Breast epithelium (tissue), 4 donors: ENCODE measurements around the gene GIMAP5. TPM values are rescaled to one million over a fixed set of nuclear protein-coding genes. Genes with fewer than 3 reads are reported as not detected.

Source experiments
- DNase-seq, 2 donors: peaks; one replicate each; pipeline ENCODE4 v3.0.0-alpha.2; 2019; ENCODE audit warnings: low spot score in 2 of 2
- H3K27ac ChIP-seq, 2 donors: fragments of 200-600 bp; sonication (generic) in 1 of 2; one replicate each; pipeline ENCODE4 v1.5.1; 2016 to 2019; ENCODE audit warnings: mild to moderate bottlenecking in 1 of 2
- H3K27me3 ChIP-seq, 2 donors: fragments of 200-600 bp; sonication (generic) in 1 of 2; one replicate each; pipeline versions ENCODE4 v1.5.1 to v1.6.0; 2017 to 2019; ENCODE audit warnings: control low read depth in 1 of 2, mild to moderate bottlenecking in 1 of 2
- H3K36me3 ChIP-seq: fragments of 200-600 bp; one replicate; pipeline ENCODE4 v1.5.1; 2019
- H3K4me1 ChIP-seq, 2 donors: fragments of 200-600 bp; sonication (generic); one replicate each; pipeline ENCODE4 v1.5.1; 2016 to 2019; ENCODE audit warnings: control low read depth in 1 of 2
- H3K4me3 ChIP-seq, 3 donors: fragments of 200-600 bp; sonication (generic); 1 replicate in 2 of 3; 2 replicates in 1 of 3; pipeline ENCODE4 v1.5.1; 2016 to 2019; ENCODE audit warnings: mild to moderate bottlenecking in 3 of 3, moderate library complexity in 2 of 3
- H3K9me3 ChIP-seq, 2 donors: fragments of 200-600 bp; sonication (generic) in 1 of 2; one replicate each; pipeline ENCODE4 v1.5.1; 2016 to 2019; ENCODE audit warnings: control low read depth in 1 of 2
- CTCF ChIP-seq, 3 donors: fragments of 450-650 bp; IDR thresholded peaks; one replicate each; pipeline ENCODE4 v1.5.1; 2016 to 2017; ENCODE audit warnings: antibody characterized with exemption in 3 of 3, mild to moderate bottlenecking in 3 of 3, moderate library complexity in 3 of 3
- POLR2A ChIP-seq: fragments of 450-650 bp; IDR thresholded peaks from one replicate; pipeline ENCODE4 v1.6.1; 2016; ENCODE audit warnings: antibody characterized with exemption, mild to moderate bottlenecking, moderate library complexity
- POLR2AphosphoS5 ChIP-seq, 3 donors: sonication (generic); formaldehyde crosslinking; IDR thresholded peaks; one replicate each; pipeline ENCODE4 v1.6.1; 2017; ENCODE audit warnings: antibody characterized with exemption in 3 of 3
- intact Hi-C: fragments of 100-400 bp; cut with DNase I; formaldehyde crosslinking; loops from one replicate; pipeline ENCODE4 v1.15.1; 2023; ENCODE audit warnings: low total_unique reads
- total RNA-seq, 3 donors: library from RNA; depleted of rRNA; stranded (reverse); fragments of >200 nt; gene quantifications; one replicate each; pipeline ENCODE4 v1.1.0, GENCODE V29; 2016

Gene GIMAP5
- total RNA-seq, result 10 to 100 TPM; 18.7 to 36.0 (median 30.5) TPM

DNA sequence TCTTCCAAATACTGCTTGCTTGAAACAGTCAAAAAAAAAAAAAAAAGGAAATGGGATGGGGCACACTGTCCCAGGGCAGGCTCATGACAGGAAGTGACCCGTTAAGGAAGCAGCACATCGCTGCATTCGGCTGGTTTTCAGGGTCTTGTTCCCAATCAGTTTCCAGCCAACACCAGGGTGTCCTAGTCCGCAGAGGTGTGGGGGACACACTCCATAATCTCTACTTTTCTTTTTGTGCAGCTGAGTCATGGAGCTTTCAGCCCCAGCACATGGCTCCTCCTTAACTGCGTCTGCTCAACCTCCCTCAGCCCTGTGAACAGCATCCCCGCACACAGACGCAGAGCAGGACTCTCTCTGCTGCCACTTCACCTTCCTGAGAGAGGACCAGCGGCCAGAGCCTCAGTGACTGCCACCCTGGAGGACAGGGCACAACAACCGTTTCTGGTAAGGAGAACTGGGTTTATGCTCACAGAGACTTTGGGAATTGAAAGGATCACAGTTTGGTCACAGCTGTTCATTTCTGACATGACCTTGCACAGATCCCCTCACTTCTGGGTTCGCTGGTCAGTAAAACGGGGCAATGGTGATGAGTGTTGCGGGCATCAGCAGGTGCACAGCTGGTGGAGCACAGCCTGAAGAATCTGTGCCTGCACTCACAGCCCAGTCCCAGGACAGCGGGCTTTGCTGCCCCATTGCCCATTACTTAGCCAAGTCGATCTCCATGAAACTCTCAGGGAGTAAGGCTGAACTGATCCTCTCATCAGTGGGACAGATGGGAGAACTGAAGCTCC is at the start of gene GIMAP5:
Gene GIMAP5 (plus strand): TSS at position 154 of the 791 bp plus-strand sequence. CDS start 3,467 bp downstream, outside the sequence.
- intact Hi-C loops, result no loop called here
- Histone ChIP-seq H3K36me3 (no peaks in the 10 kb centered on the region), H3K4me1 (no peaks in the 10 kb centered on the region), H3K9me3 (no peaks in the 10 kb centered on the region), H3K27ac (peak within 1 kb of the TSS; percentile 38 to 84), H3K4me3 (peak within 1 kb of the TSS; percentile 40 to 68 (median 43)), H3K27me3 (no peaks in the 10 kb centered on the region)
- DNase-seq, result no peak
- no peak for TF ChIP-seq POLR2A
- TF ChIP-seq CTCF (IDR thresholded peaks at IDR 0.05), result no peak
- no peak for TF ChIP-seq POLR2AphosphoS5 (IDR thresholded peaks at IDR 0.05)

DNA sequence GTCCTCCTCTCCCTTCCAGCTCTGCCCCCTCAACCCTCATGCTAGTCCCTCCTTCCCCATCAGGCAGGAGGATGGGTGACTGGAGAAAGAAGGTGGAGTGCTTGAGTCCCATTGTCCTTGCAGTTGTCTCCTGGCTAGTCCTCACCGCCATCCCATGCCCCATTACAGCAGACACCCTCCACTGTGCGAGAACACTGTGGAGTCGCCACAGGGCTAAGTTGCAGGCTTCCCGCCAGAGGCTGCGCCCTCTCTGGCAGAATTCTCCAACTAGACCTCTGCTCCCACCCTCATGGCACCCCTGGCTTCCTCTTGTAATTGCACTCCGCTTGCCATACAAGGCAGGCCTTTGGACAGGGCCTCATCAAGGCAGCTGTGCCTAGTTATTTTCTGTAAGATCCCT is 48.6 kb upstream of the GIMAP5 start:
- intact Hi-C loops, result no loop called here
- no peak for TF ChIP-seq POLR2A
- TF ChIP-seq CTCF (IDR thresholded peaks at IDR 0.05), result no peak
- TF ChIP-seq POLR2AphosphoS5 (IDR thresholded peaks at IDR 0.05), result no peak
- Histone ChIP-seq H3K9me3 (no peaks in the 10 kb centered on the region), H3K4me3 (no peak overlapping the region), H3K27me3 (no peaks in the 10 kb centered on the region), H3K36me3 (no peaks in the 10 kb centered on the region), H3K4me1 (no peaks in the 10 kb centered on the region), H3K27ac (no peak overlapping the region)
- DNase-seq, result no peak

- H3K4me3 ChIP-seq, result no peak overlapping the region
- no peak for DNase-seq
- H3K9me3 ChIP-seq, result peaks cover 12 to 40% of the 10 kb centered on the region in 2 donors
- H3K27me3 ChIP-seq, result no peaks in the 10 kb centered on the region
- H3K27ac ChIP-seq, result no peak overlapping the region
- H3K4me1 ChIP-seq, result no peaks in the 10 kb centered on the region
- no peaks in the 10 kb centered on the region for H3K36me3 ChIP-seq
- TF ChIP-seq POLR2A (no peak), CTCF (IDR thresholded peaks at IDR 0.05) (no peak), POLR2AphosphoS5 (IDR thresholded peaks at IDR 0.05) (no peak)
- intact Hi-C loops, result no loop called here
Observed at GRCh38 chr7:150695654-150696053, 41.6 kb upstream of the GIMAP5 start.

- no peaks in the 10 kb centered on the region for H3K27me3 ChIP-seq
- H3K9me3 ChIP-seq, result peaks cover 44 to 55% of the 10 kb centered on the region in 2 donors
- intact Hi-C loops, result no loop called here
- DNase-seq, result no peak
- H3K27ac ChIP-seq, result no peak overlapping the region
- H3K4me3 ChIP-seq, result no peak overlapping the region
- no peaks in the 10 kb centered on the region for H3K4me1 ChIP-seq
- H3K36me3 ChIP-seq, result no peaks in the 10 kb centered on the region
- TF ChIP-seq CTCF (IDR thresholded peaks at IDR 0.05) (no peak), POLR2AphosphoS5 (IDR thresholded peaks at IDR 0.05) (no peak), POLR2A (no peak)
Observed at GRCh38 chr7:150703209-150703608, 34.0 kb upstream of the GIMAP5 start.

- H3K4me1 ChIP-seq, result no peaks in the 10 kb centered on the region
- peak overlapping the region; percentile 15 to 83 for H3K27ac ChIP-seq
- intact Hi-C loops, result no loop called here
- no peak for DNase-seq
- peaks cover 5 to 18% of the 10 kb centered on the region in 2 donors for H3K9me3 ChIP-seq
- TF ChIP-seq POLR2AphosphoS5 (IDR thresholded peaks at IDR 0.05) (no peak), CTCF (IDR thresholded peaks at IDR 0.05) (no peak), POLR2A (no peak)
- H3K36me3 ChIP-seq, result no peaks in the 10 kb centered on the region
- H3K27me3 ChIP-seq, result no peaks in the 10 kb centered on the region
- H3K4me3 ChIP-seq, result no peak overlapping the region
Observed at GRCh38 chr7:150715293-150715692, 21.9 kb upstream of the GIMAP5 start.
